Hematopoietic multipotent progenitor cell (in vitro differentiated cells): Measurements from ENCODE around the gene CCDC196. TPM values are rescaled to one million over a fixed set of nuclear protein-coding genes. Genes with fewer than 3 reads are reported as not detected.
"Not testable (repeated sequence)": the region's sequence is repeated elsewhere in the genome, so short reads cannot be mapped to it uniquely, and the experiment has no call there.

Source experiments
- DNase-seq, 3 donors: peaks; one replicate each; pipeline ENCODE4 v3.0.0-alpha.2; 2011 to 2015; ENCODE audit warnings: low read depth in 2 of 3, low spot score in 2 of 3
- total RNA-seq: library from RNA; depleted of rRNA; stranded (reverse); fragments of >200 nt; gene quantifications from one replicate; pipeline ENCODE4 v1.2.3, GENCODE V29; 2012

The CCDC196 gene
- total RNA-seq, 1 donor = not detected

DNA sequence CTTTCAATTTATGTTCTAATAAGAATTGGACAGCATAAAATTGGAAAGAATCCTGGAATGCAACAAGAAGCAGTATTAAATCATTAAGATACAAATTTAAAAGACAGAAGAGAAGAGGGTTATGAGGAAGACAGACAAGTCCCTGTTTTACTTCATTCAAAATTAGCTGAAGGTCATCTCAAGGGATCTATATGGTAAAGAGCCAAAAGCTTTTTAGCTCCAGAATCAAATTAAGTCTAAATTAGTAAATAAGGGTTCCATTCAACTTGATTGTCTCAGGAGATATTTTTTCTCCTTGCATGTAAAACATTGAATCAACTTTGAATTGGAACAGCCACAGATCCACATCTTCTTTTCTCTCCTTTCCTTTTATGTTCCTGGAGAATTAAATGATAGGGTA, 7.6 kb downstream of the CCDC196 start:
- DNase-seq = no peak

DNA sequence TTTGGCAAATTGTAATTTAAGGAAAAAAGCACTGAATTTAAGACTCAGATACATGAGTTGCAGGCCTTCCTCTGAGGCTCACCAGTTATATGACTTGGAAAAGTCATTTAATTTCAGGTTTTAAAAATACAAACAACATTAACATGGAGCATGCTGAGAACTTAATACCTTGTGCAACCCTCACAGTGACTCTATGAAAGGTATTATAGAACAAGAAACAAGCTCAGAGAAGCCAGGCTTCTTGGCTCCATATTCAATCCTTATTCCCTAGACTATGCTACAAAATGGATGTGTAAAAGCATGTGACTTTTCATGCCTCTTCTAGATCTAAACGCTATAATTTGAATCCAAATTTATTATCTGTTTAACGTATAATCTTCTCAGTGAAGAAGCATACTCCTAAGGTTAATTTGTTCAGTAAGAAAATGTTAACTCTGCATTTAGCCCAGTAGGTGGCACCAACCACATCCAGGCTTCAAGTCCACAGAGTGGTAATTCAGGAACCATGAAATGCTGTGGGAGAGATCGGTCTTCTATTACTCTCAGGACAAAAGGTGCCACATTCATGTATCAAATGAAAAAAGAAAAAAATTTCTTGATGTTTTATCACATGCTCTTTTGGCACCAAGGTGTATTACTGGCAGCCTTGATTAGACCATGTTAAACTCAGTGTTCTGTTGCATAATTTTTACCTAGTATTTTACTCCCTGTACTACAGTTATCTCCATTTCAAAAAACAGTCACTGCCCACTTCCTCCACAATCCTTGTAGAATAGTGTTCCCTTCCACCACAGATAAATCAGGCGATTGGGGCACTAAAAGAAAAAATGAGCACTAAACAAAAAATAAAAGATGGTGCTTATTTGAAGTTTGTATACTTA, 9.3 kb downstream of the CCDC196 start:
- DNase-seq = peak in 2 of 3 donors; percentile 65 to 75

DNA sequence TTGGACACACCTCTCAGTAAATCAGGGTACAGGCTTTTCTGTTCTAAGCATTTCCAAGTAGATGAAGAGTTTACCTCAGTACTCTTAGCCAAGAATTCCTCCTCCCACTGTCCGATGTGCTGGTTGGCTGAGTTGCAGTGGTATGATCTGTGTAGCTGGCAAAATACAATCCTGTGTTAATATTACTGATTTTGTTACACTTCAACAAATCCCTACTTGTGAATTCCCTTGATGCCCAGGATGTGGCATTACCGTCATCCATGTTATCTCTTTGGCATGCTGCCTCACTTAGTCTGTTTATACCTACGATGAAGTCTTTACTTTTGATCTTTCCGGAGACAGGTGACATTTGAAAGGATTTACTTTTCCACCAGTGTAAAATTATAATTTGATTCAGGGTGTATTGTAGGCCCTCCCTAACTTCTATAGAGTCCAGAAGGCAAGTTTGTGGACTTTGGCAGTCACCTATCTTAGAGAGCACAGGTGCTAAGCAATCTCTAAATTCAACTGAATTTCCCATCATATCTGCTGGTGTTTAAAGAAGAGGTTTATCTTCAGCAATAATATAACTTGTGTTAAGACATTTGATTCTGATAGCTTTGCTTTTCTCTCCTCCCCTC, 10.1 kb downstream of the CCDC196 start:
- no peak for DNase-seq

- DNase-seq = peak in 1 of 3 donors; percentile 58
Observed at GRCh38 chr14:66496911-66497310, 10.7 kb downstream of the CCDC196 start.

DNA sequence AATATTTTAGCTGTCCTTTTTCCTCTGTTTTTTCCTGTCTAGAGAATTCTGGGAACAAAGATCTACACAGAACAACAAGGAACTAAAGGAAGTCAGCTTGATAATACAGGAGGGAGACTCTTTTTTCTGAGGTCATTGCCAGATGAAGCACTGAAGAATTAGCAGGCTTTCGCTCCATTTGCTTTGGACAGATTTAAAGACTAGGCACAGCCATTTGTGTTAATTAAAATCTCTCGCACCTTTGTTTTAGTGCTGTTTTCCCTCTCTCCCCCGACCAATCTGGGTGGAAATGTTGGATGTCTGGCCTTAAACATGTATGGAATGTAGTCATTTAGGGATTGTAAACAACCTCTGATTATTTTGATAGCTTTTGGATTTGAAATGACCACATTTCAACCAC, 12.1 kb downstream of the CCDC196 start:
- DNase-seq = no peak

- no peak for DNase-seq
Observed at GRCh38 chr14:66501592-66501991, 15.4 kb downstream of the CCDC196 start.

- not testable (repeated sequence) for DNase-seq
Observed at GRCh38 chr14:66502836-66503235, 16.7 kb downstream of the CCDC196 start.

- DNase-seq = no peak
Observed at GRCh38 chr14:66503532-66503931, 17.4 kb downstream of the CCDC196 start.

- no peak for DNase-seq
Observed at GRCh38 chr14:66507181-66507721, 21.1 kb downstream of the CCDC196 start.

DNA sequence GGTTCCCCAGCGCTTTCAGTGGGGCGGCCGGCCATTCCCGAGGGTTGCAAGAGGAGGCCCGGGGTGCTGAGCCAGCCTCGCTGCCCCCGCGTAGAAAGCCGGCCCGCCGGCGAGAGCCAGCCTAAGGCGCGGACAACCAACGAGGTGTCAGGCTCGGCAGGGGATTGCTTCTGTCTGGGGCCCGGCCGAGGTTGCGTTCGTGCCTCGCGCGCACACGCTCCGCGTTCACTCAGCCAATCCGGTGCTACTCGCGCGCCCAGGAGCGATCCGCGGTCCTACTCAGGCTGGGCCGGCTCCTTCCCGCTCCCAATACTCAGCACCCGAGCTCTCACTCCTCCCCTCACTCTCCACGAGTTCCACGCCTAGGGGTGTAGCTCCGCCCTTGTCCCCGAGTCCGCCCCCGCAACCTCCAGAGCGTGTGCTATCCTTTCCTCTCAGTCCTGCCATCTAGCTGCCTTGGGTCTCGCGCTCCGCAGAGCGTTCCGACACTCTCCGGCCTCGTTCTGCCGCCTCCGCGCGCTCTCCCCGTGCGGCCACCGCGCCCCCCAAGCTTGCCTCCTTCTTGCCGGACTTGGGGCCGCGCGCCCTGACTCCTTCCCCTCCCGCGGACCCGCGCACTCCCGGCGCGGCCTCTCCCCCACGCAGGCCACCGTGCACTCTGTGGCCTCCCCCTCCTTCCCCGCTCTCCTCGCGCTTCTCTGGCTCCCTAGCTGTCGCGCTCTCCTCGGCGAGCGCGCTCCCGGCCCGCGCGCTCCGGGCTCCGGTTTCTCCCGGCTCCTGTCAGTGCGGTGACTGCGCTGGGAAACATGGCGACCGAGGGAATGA, 21.8 kb downstream of the CCDC196 start, which contains the start of gene GPHN:
GPHN (plus strand) TSS at position 426 of the 825 bp plus-strand sequence.
- DNase-seq = peak; percentile 74 to 96 (median 94)

GRCh38 chr14:66508547-66508845, 22.3 kb downstream of the CCDC196 start:
- DNase-seq = peak in 1 of 3 donors; percentile 25

DNA sequence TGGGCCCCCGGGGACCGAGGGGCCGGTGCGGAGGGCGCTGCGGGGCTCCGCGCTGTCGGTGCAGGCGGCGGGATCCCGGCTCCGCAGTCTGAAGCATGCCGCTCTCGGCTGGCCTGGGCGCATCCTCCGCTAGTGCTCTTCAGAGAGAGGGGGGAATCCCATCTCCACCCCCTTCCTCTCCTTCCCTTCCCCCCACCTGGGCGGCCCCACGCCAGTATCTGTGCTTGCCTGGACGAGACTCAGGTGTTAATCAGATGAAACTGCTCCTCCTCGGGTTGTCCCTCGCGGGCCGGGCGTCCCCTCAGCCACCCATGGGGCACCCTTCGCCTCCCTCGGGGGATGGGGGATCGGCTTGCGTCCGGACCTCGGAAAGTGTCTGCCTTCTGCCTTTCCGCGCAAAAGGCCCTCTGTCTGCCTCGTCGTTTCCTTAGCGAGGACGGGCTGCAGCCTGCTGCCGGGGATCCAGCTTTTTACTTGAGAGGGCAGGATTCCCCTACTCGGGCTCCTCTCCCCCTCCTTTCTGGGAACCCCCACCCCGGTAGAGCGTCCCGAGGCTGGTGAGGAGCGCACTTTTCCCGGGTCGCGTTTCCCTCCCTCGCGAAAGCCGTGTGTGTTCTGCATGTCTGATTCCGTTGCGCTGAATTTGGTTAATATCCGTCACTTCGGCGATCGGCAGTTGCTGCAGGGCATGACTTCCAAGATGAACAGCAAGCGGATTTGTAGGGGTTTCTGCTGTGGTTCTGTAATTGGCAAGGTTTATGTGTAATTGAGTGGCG, 22.9 kb downstream of the CCDC196 start:
- DNase-seq = peak in 2 of 3 donors; percentile 19 to 36

DNA sequence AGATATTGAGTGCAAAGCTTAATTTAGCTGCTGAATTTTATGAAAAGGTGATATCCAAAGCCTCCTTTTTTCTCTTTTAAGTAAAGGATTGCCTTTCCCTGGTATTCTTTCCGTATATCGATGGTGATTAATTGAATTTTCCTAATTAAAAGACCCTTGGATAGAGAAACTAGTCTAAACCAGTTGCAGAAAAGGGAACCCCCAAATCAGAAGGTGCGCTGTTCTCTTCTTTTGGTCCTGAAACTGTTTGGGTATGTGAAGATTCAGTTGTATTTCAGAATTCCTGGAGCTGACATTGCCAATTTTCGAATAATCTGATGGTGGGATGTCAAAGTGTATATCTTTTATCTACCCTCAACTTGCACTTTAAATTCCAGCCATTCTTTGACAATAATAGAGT, 23.7 kb downstream of the CCDC196 start:
- peak in 1 of 3 donors; percentile 47 for DNase-seq

DNA sequence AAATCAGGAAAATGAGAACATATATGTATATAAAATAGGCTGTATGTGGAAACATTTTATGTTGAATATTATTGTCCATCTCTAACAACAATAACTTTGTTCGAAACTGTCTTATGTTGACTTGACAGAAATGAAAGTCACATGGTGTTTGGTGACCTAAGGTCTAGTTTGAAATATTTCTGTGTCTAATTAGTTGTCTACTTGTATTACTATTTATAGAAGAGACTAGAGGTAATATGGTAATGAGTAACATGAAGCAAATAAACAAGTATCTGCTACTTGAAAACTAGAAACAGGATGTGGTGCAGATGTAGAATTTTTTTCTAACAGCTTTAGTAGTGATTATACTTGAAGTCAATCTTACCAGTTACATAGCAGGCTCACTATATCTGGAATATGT, 25.7 kb downstream of the CCDC196 start:
- DNase-seq = no peak

GRCh38 chr14:66514213-66514612, 28.0 kb downstream of the CCDC196 start:
- DNase-seq = no peak

GRCh38 chr14:66530526-66530925, 44.4 kb downstream of the CCDC196 start:
- DNase-seq = no peak

- DNase-seq = no peak
Observed at GRCh38 chr14:66539034-66539433, 52.9 kb downstream of the CCDC196 start.

DNA sequence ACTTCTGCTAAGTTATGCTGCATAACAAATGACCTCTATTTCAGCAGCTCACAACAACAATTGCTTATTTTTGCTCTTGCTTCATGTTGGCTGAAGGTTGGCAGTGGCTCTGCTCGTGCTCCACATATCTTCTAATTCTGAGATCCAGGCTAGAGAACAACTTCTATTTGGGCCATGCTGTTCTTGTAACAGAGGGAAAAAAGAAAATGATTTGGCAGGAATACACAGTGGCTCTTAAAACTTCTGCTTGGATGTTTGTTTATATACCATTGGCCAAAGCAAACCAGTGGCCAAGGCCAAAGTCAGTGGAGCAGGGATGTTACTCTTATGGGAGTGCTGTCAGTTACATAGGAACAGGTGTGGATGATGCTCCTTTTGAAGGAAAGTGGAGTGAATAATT, 53.9 kb downstream of the CCDC196 start:
- no peak for DNase-seq

DNA sequence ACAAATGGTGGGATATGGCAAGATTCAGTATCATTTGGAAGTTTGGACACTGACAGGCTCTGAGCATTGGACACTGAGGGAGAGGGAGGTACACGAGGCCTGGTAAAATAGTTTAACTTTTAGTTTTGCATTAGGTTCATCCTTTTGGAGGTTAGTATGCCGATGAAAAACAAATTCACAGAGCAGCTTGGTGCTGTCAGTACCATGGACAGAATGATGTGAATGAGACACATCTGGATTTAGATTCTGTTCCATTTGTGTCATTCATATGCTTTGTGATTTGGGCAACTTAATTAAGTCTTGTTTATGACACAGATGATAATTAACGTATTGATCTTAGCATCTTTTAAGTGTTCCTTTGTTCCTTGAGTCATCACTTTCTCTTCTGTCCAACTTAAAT, 55.5 kb downstream of the CCDC196 start:
- no peak for DNase-seq

DNA sequence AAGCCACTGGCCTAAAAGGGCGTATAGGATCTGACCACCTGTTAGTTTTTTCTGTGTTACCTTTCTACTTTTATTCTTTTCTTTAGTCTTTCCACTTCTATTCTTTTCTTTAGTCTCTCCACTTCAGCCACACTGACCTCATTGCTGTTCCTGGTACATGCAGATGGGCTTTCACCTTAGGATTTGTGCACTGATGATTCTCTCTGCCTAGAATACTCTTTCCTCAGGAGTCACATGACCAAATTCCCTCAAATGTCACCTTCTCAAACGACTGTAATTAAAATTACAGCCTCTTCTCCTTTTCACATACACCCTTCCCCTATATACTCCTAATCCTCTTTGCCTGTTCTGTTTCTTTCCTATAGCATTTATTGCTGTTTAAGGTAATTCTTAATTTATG, 57.8 kb downstream of the CCDC196 start:
- DNase-seq = no peak
